Airway epithelial cell (primary cell): ENCODE measurements around the gene FSTL3. TPM values are rescaled to one million over a fixed set of nuclear protein-coding genes. Genes with fewer than 3 reads are reported as not detected.

ENCODE experiments used
- total RNA-seq: library from RNA; depleted of rRNA; stranded (reverse); fragments of >200 nt; gene quantifications from 2 replicates; pipeline ENCODE4 v1.2.3, GENCODE V29; 2015

Gene FSTL3
- 207 and 297 TPM in 2 replicates for total RNA-seq

DNA sequence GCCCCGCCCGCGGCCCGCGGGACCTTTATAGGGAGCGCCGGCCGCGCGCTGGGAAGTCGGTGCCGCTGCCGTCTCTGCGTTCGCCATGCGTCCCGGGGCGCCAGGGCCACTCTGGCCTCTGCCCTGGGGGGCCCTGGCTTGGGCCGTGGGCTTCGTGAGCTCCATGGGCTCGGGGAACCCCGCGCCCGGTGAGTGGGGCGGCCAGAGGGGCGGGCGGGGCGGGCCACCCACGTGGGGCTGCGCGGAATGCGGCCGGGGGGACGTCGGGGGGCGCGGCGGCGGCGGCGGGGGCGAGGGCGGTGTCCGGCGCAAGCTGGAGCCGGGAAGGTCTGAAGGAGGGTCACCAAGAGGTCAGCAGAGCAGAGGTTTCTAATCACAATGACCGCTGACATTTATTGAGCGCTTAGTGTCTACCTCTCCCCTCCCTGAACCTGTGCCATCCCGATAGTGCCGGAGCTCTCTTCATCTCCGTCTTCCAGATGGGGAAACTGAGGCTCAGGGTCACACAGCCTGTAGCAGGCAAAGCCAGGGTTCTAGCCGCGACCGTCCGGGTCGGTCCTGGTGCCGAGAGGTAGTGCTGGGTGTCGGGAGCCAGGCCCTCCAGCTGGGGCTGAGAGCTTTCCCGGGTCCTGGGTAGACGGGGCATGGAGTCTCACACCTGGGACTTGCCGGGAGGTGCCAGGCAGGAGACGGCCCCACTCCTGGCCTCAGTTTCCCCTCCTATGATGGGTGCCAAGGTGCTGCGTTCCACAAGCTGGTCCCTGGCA lies at the start of gene FSTL3:
FSTL3 (plus strand) TSS at position 54 of the 767 bp plus-strand sequence; CDS start at position 86, 32 bp downstream.

DNA sequence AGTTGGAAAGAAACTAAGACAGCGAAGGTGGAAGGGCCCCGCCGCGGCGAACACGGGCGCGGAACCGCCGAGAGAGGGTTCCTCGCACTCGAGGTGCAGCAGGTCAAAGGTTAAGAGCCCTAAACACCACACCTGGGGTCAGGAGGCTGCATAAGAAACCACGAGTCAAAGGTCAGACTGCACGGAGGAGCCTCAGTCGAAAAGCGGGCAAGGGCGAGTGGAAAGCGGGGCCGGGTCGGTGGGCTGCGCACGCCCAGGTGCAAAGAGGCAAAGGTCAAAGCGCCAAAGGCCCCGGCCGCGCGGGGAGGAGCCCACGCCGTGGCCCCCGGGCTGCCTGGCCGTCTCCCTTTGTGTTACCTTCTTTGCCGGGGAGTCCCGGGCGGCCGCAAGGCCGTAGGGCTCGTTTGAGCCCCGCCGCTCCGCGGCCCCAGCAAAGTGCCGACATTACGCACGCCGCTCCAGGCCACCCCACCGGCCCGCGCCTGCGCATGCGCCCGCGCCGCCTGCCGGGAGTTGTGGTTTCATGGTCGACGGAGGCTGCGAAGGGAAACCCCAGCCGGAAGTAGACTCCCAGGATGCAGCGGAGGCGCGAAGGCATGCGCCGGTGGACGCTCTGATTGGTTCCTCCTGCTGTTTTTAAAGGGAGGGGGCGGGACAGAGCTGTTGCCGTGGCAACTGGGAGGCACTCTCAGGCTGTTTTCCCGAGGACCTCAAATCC lies 43.0 kb upstream of the FSTL3 start, which contains the start of gene POLRMT:
POLRMT (minus strand) TSS at position 470 of the 718 bp plus-strand sequence; CDS start at position 445, 25 bp downstream.

GRCh38 chr19:639253-640160 lies 36.7 kb upstream of the FSTL3 start, which contains the start of gene FGF22:
TSS of gene FGF22 (plus strand) at chr19:639879. CDS start at chr19:639926, 47 bp downstream.

GRCh38 chr19:662962-663681 lies 13.1 kb upstream of the FSTL3 start, which contains the start of gene RNF126:
TSS of gene RNF126 (minus strand) at chr19:663214. CDS start at chr19:663121, 93 bp downstream.

GRCh38 chr19:695352-695949 lies 19.3 kb downstream of the FSTL3 start, which contains the start of gene PRSS57:
TSS of gene PRSS57 (minus strand) at chr19:695452. CDS start at chr19:695430, 22 bp downstream.

GRCh38 chr19:708154-709143 lies 32.3 kb downstream of the FSTL3 start, which contains the start of gene PALM:
TSS of gene PALM (plus strand) at chr19:708935. CDS start at chr19:709147, 212 bp downstream.

Other genes starting within 250 kb of the FSTL3 start
- gene SHC2, start 215.4 kb upstream of the FSTL3 start, total RNA-seq, result 0.07 and 0.14 TPM in 2 replicates
- gene MADCAM1, start 179.9 kb upstream of the FSTL3 start, total RNA-seq, result 0.14 TPM in 1 of 2 replicates, not detected in the other
- 37.6 and 38.8 TPM in 2 replicates for gene TPGS1, start 168.9 kb upstream of the FSTL3 start, total RNA-seq
- gene CDC34, start 144.6 kb upstream of the FSTL3 start, total RNA-seq, result 94.9 and 162 TPM in 2 replicates
- gene GZMM, start 132.3 kb upstream of the FSTL3 start, total RNA-seq, result 0.37 TPM in 1 of 2 replicates, not detected in the other
- 634 and 675 TPM in 2 replicates for gene BSG, start 103.8 kb upstream of the FSTL3 start, total RNA-seq
- gene HCN2, start 86.5 kb upstream of the FSTL3 start, total RNA-seq, result 0.63 and 0.98 TPM in 2 replicates
- gene POLRMT, start 42.9 kb upstream of the FSTL3 start, total RNA-seq, result 35.1 and 38.7 TPM in 2 replicates
- gene FGF22, start 36.5 kb upstream of the FSTL3 start, total RNA-seq, result not detected in 2 replicates
- gene RNF126, start 13.2 kb upstream of the FSTL3 start, total RNA-seq, result 139 and 142 TPM in 2 replicates
- not detected in 2 replicates for gene PRSS57, start 19.1 kb downstream of the FSTL3 start, total RNA-seq
- gene PALM, start 32.5 kb downstream of the FSTL3 start, total RNA-seq, result 6.7 TPM in 2 replicates
- 73.5 and 106 TPM in 2 replicates for gene MISP, start 74.7 kb downstream of the FSTL3 start, total RNA-seq
- 154 and 246 TPM in 2 replicates for gene PTBP1, start 121.1 kb downstream of the FSTL3 start, total RNA-seq
- 0.56 TPM in 2 replicates for gene PLPPR3, start 145.6 kb downstream of the FSTL3 start, total RNA-seq
- gene AZU1, start 151.4 kb downstream of the FSTL3 start, total RNA-seq, result not detected in 2 replicates
- gene PRTN3, start 164.6 kb downstream of the FSTL3 start, total RNA-seq, result 0.49 TPM in 1 of 2 replicates, not detected in the other
- gene ELANE, start 175.9 kb downstream of the FSTL3 start, total RNA-seq, result not detected in 2 replicates
- 3.5 and 6.6 TPM in 2 replicates for gene CFD, start 183.3 kb downstream of the FSTL3 start, total RNA-seq
- 47.1 and 48.6 TPM in 2 replicates for gene MED16, start 216.8 kb downstream of the FSTL3 start, total RNA-seq
- gene RNU6-9, start 217.1 kb downstream of the FSTL3 start, total RNA-seq, result not detected in 2 replicates
- 57.1 and 58.6 TPM in 2 replicates for gene R3HDM4, start 236.8 kb downstream of the FSTL3 start, total RNA-seq
- gene KISS1R, start 240.9 kb downstream of the FSTL3 start, total RNA-seq, result 0.14 TPM in 1 of 2 replicates, not detected in the other
- 5.3 and 13.5 TPM in 2 replicates for gene ARID3A, start 249.6 kb downstream of the FSTL3 start, total RNA-seq